Transverse colon (tissue), 4 donors: ENCODE data around the gene TBC1D21. TPM values are rescaled to one million over a fixed set of nuclear protein-coding genes. Genes with fewer than 3 reads are reported as not detected.

Experiments
- DNase-seq: peaks from one replicate; pipeline ENCODE4 v3.0.0-alpha.2; 2019
- H3K27ac ChIP-seq, 4 donors: fragments of 200-600 bp; sonication (generic); 2 replicates each; pipeline ENCODE4 v1.5.1; 2016 to 2018; ENCODE audit warnings: inconsistent platforms in 4 of 4
- H3K27me3 ChIP-seq: fragments of 200-600 bp; sonication (generic); 2 replicates; pipeline ENCODE4 v1.5.1; 2017; ENCODE audit warnings: inconsistent platforms
- H3K36me3 ChIP-seq, 4 donors: fragments of 200-600 bp; sonication (generic); 2 replicates each; pipeline ENCODE4 v1.5.1; 2017 to 2019; ENCODE audit warnings: inconsistent platforms in 4 of 4
- H3K4me1 ChIP-seq, 4 donors: fragments of 200-600 bp; sonication (generic); 2 replicates each; pipeline ENCODE4 v1.5.1; 2017 to 2020; ENCODE audit warnings: inconsistent platforms in 4 of 4
- H3K4me3 ChIP-seq, 4 donors: fragments of 200-600 bp; sonication (generic); 1 replicate in 1 of 4; 2 replicates in 3 of 4; pipeline versions ENCODE4 v1.5.1 to v1.6.1; 2017 to 2019; ENCODE audit warnings: inconsistent platforms in 4 of 4
- H3K9me3 ChIP-seq, 2 donors: fragments of 200-600 bp; sonication (generic); 2 replicates each; pipeline ENCODE4 v1.5.1; 2017 to 2019; ENCODE audit warnings: inconsistent platforms in 2 of 2
- EP300 ChIP-seq: sonication (generic); formaldehyde crosslinking; IDR thresholded peaks from one replicate; pipeline ENCODE4 v1.6.1; 2017; ENCODE audit warnings: antibody characterized with exemption, low read depth
- POLR2A ChIP-seq: fragments of 450-650 bp; IDR thresholded peaks from one replicate; pipeline ENCODE4 v1.6.1; 2016; ENCODE audit warnings: antibody characterized with exemption, mild to moderate bottlenecking, moderate library complexity
- POLR2AphosphoS5 ChIP-seq, 3 donors: sonication (generic); formaldehyde crosslinking; IDR thresholded peaks; one replicate each; pipeline ENCODE4 v1.6.1; 2016; ENCODE audit warnings: antibody characterized with exemption in 3 of 3
- WGBS, 2 donors: methylation state at CpG; one replicate each; pipeline ENCODE4 v1.1.5; 2018; ENCODE audit warnings: low coverage in 1 of 2; 5-methylcytosine and 5-hydroxymethylcytosine counted together
- in situ Hi-C, 4 donors: fragments of 200-750 bp; cut with MboI; loops; one replicate each; pipeline versions ENCODE4 v1.15.0 to v1.15.1; 2017; ENCODE audit warnings: low sequenced_read_pairs in 3 of 4, low pct_ligation_motif_present in 1 of 4, low pct_unique_long_range_greater_than_20kb in 1 of 4
- intact Hi-C: fragments of 100-400 bp; cut with DNase I; formaldehyde crosslinking; loops from one replicate; pipeline ENCODE4 v1.15.1; 2023; ENCODE audit warnings: low total_unique reads
- total RNA-seq, 4 donors: library from RNA; depleted of rRNA; stranded (reverse); fragments of >200 nt; gene quantifications; one replicate each; pipeline ENCODE4 v1.1.0, GENCODE V29; 2016
- TF ChIP-seq, protein P1 (sequence below), 5 experiments: fragments of 200-600 bp in 3 of 5; fragments of 450-650 bp in 2 of 5; sonication (generic) in 3 of 5; IDR thresholded peaks; 1 replicate in 2 of 5; 2 replicates in 3 of 5; pipeline ENCODE4 v1.5.1; 2016 to 2017; ENCODE audit warnings: antibody characterized with exemption in 5 of 5, inconsistent platforms in 3 of 5, mild to moderate bottlenecking in 2 of 5, moderate library complexity in 1 of 5

TBC1D21 gene
- total RNA-seq, 4 donors from 2014 or later = not detected

DNA sequence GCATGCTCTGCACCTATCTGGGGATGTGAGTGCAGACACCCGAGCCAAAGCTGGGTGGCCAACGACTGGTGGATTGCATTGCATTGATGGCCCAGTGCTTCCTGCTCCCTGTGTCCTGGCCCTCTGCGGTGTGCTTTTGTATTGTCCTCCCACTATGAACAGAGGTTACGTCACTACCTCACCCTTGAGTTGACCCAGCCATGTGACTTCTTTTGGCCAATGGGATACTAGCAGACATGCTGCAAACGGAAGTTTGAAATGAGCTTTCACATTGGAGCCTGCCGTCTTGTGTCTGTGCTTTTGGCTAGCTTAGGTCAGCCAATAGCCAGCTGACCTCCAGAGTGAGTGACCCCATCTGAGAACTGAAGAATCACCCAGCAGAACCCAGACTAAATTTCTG is 15.3 kb upstream of the TBC1D21 start:
- no peaks in the 10 kb centered on the region for H3K36me3 ChIP-seq
- H3K4me3 ChIP-seq = no peak overlapping the region
- intact Hi-C loops = no loop called here
- in situ Hi-C loops = no loop called here
- H3K4me1 ChIP-seq = no peaks in the 10 kb centered on the region
- no peaks in the 10 kb centered on the region for H3K9me3 ChIP-seq
- no peak overlapping the region for H3K27ac ChIP-seq
- H3K27me3 ChIP-seq = peaks cover 24% of the 10 kb centered on the region
- 77% methylated on average over 6 of the region's 6 CpGs; no CpG with 5 or more reads in 1 of the 2 donors for WGBS, 2 donors
- no peak for DNase-seq
- TF ChIP-seq EP300 (no peak), POLR2A (no peak), POLR2AphosphoS5 (IDR thresholded peaks at IDR 0.05) (no peak)
- TF ChIP-seq, protein P1, sequence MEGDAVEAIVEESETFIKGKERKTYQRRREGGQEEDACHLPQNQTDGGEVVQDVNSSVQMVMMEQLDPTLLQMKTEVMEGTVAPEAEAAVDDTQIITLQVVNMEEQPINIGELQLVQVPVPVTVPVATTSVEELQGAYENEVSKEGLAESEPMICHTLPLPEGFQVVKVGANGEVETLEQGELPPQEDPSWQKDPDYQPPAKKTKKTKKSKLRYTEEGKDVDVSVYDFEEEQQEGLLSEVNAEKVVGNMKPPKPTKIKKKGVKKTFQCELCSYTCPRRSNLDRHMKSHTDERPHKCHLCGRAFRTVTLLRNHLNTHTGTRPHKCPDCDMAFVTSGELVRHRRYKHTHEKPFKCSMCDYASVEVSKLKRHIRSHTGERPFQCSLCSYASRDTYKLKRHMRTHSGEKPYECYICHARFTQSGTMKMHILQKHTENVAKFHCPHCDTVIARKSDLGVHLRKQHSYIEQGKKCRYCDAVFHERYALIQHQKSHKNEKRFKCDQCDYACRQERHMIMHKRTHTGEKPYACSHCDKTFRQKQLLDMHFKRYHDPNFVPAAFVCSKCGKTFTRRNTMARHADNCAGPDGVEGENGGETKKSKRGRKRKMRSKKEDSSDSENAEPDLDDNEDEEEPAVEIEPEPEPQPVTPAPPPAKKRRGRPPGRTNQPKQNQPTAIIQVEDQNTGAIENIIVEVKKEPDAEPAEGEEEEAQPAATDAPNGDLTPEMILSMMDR (IDR thresholded peaks at IDR 0.05) = no peak

DNA sequence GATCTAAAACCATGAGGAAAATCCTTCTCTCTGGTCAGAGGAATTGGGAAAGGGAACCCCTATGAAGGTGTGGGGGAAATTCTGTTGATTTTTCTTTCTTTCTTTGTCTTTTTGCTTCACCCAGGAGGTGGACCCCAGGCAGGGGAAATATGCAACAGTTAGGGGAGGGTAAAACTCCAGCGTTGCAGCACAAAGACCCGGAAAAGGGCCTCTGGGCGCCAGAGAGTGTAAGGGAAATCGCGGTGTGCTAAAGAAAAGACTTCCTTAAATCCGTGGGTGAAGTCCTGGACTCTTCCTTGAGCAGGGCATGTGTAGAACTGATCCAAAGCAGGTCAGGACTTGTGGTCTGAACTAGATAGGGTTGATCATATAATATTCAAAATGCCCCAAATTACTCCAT is 11.1 kb upstream of the TBC1D21 start:
- no peak for DNase-seq

DNA sequence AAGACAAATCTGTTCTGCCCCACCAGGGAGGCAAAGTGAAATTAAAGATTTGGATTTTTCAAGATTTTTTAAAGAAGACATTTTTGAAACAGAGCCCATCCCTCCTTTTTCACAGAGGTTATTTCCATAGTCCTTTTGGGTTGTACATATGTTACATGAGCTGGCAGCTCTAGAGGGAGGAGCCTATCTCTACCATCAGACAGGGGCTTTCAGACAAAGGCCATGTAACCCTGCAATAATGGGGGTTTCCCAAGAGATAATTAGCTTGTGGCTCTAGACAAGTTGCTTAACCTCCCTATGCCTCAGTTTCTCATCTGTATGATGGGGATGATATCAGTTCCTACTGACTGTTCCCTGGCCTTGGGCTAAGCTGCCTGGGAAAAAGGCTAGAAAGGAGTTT is 8.0 kb upstream of the TBC1D21 start:
- in situ Hi-C loops = no loop called here
- H3K9me3 ChIP-seq = no peaks in the 10 kb centered on the region
- intact Hi-C loops = no loop called here
- H3K27me3 ChIP-seq = peaks cover 65% of the 10 kb centered on the region
- H3K4me3 ChIP-seq = no peak overlapping the region
- no peak overlapping the region for H3K27ac ChIP-seq
- H3K36me3 ChIP-seq = no peaks in the 10 kb centered on the region
- DNase-seq = no peak
- no peaks in the 10 kb centered on the region for H3K4me1 ChIP-seq
- no peak for TF ChIP-seq POLR2A

More for the DNA sequence above, 11.1 kb upstream of the TBC1D21 start:
- Histone ChIP-seq H3K27ac (no peak overlapping the region), H3K27me3 (peaks cover 44% of the 10 kb centered on the region), H3K4me3 (no peak overlapping the region), H3K36me3 (no peaks in the 10 kb centered on the region), H3K4me1 (no peaks in the 10 kb centered on the region), H3K9me3 (no peaks in the 10 kb centered on the region)
- TF ChIP-seq POLR2AphosphoS5 (IDR thresholded peaks at IDR 0.05) (no peak), EP300 (no peak), POLR2A (no peak)
- TF ChIP-seq, protein P1 (IDR thresholded peaks at IDR 0.05) = no peak
- WGBS, 2 donors = 21 to 39% methylated on average over 3 to 6 of the region's 6 CpGs
- in situ Hi-C loops = no loop called here
- intact Hi-C loops = no loop called here

DNA sequence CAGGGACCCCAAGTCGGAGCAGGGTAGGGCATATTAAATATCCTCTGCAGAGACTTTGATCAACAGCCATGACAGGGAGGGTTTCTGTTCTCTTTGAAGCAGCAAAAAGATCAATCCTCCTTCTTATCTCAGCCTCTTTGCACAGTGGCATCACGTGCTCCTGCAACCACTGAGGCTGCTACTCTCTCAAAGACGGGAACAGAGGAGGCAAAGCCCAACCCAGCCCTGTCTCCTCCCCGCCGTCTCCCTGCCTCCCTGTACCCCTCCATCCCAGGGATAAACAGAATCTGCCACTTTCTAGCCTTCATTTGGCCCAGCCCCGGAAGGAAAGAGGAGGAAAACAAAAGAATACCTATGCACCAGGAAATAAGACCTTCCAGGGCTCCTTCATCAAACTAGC is 7.5 kb upstream of the TBC1D21 start:
- peaks cover 66% of the 10 kb centered on the region for H3K27me3 ChIP-seq
- no peak overlapping the region for H3K4me3 ChIP-seq
- no peak overlapping the region for H3K27ac ChIP-seq
- no peaks in the 10 kb centered on the region for H3K9me3 ChIP-seq
- in situ Hi-C loops (no loop called here), intact Hi-C loops (no loop called here)
- no peaks in the 10 kb centered on the region for H3K4me1 ChIP-seq
- TF ChIP-seq EP300 (no peak), POLR2AphosphoS5 (IDR thresholded peaks at IDR 0.05) (no peak), POLR2A (no peak)
- TF ChIP-seq, protein P1 (IDR thresholded peaks at IDR 0.05) = no peak
- no peaks in the 10 kb centered on the region for H3K36me3 ChIP-seq
- DNase-seq = no peak
- 0 to 23% methylated on average over 1 to 6 of the region's 6 CpGs for WGBS, 2 donors

DNA sequence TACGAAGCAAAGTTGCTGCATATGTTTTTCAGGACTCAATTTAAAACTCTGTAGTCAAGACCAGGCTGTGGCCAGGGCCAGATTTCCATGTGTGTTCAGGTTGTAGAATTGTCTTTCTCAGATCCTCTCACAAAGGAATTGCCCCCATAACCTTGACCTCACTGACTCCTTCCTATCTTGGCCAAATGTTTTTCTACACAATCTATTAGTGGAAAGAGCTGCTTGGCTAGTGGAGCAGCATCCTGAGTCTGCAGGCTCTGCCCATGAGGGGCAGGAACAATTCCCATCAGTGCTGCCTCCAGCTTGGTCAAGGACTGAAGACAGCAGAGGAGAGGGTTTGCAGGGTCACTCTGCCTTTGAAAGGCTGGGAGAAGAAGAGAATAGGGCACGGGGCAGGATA is 6.9 kb upstream of the TBC1D21 start:
- in situ Hi-C loops (no loop called here), intact Hi-C loops (no loop called here)
- Histone ChIP-seq H3K36me3 (no peaks in the 10 kb centered on the region), H3K27ac (no peak overlapping the region), H3K4me1 (no peaks in the 10 kb centered on the region), H3K27me3 (peaks cover 67% of the 10 kb centered on the region), H3K9me3 (no peaks in the 10 kb centered on the region), H3K4me3 (no peak overlapping the region)
- no peak for DNase-seq
- TF ChIP-seq POLR2A (no peak), EP300 (no peak), POLR2AphosphoS5 (IDR thresholded peaks at IDR 0.05) (no peak)
- TF ChIP-seq, protein P1 (IDR thresholded peaks at IDR 0.05) = no peak
- WGBS, 2 donors = 17 to 59% methylated on average over 1 to 2 of the region's 2 CpGs
